ENCODE results near the gene WDFY3.
"Not testable (repeated sequence)": the region's sequence is repeated elsewhere in the genome, so short reads cannot be mapped to it uniquely, and the experiment has no call there.

WDFY3 gene

DNA sequence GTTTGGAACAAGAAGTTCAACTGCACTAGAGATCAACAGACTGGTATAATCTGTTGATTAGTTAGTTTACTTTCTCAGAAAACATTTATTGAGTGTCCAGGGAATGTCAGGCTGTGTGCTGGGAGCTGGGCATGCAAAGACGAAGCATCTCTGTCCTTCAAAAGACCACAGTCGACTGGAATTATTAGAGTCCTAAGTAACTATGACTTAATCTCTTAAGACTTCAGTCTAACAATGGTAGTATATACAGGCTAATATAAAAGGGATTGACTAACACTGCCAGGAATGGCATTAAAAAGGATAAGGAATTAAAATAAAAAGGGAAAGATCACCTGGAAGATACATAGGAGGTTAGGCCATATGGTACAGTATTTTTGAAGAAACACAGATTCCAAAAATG, 128.7 kb downstream of the WDFY3 start:
- TF ChIP-seq, protein P1, sequence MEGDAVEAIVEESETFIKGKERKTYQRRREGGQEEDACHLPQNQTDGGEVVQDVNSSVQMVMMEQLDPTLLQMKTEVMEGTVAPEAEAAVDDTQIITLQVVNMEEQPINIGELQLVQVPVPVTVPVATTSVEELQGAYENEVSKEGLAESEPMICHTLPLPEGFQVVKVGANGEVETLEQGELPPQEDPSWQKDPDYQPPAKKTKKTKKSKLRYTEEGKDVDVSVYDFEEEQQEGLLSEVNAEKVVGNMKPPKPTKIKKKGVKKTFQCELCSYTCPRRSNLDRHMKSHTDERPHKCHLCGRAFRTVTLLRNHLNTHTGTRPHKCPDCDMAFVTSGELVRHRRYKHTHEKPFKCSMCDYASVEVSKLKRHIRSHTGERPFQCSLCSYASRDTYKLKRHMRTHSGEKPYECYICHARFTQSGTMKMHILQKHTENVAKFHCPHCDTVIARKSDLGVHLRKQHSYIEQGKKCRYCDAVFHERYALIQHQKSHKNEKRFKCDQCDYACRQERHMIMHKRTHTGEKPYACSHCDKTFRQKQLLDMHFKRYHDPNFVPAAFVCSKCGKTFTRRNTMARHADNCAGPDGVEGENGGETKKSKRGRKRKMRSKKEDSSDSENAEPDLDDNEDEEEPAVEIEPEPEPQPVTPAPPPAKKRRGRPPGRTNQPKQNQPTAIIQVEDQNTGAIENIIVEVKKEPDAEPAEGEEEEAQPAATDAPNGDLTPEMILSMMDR (IDR thresholded peaks at IDR 0.05; ENCODE audit: borderline replicate concordance, control extremely low read depth, extremely low read depth, insufficient read depth, missing control alignments): no peak
- in situ Hi-C loops (cut with MboI; ENCODE audit: low sequenced_read_pairs, unreplicated experiment): no loop called here
- no peak for DNase-seq (ENCODE audit: low spot score)

DNA sequence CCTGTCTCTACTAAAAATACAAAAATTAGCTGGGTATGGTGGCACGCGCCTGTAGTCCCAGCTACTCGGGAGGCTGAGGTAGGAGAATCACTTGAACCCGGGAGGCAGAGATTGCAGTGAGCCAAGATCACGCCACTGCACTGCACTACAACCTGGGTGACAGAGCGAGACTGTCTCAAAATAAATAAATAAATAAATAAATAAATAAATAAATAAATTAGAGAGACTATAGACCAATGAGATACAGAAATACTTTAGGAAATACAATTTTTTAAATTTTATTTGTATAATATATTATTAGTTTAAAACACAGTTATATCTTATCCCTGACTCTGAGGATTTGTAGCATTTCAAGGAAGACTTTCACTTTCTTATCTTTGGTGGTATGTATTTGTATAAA, 136.9 kb downstream of the WDFY3 start:
- DNase-seq (ENCODE audit: low spot score); in situ Hi-C loops (cut with MboI; ENCODE audit: low sequenced_read_pairs, unreplicated experiment): not testable (repeated sequence)

DNA sequence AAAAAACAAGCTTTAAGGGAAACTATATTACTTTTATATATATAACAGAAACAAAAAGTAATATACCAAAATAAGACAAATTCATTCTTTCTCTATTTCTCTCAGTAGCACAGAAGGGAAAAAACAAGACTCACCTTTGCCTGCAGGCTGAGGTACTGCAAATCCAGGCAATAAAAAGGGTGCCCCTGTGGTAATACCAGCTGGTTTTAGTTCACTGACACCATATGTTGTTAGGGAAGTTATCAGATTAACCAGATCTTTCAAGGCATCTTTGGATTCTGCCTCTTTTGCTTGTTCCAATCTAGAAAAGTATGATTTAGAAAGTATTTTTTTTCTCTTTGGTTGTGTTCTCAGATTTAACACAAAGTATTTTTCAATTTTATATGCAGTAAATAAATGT, 139.8 kb downstream of the WDFY3 start:
- in situ Hi-C loops (cut with MboI; ENCODE audit: low sequenced_read_pairs, unreplicated experiment): no loop called here
- TF ChIP-seq, protein P1 (IDR thresholded peaks at IDR 0.05; ENCODE audit: borderline replicate concordance, control extremely low read depth, extremely low read depth, insufficient read depth, missing control alignments): no peak
- DNase-seq (ENCODE audit: low spot score): no peak

DNA sequence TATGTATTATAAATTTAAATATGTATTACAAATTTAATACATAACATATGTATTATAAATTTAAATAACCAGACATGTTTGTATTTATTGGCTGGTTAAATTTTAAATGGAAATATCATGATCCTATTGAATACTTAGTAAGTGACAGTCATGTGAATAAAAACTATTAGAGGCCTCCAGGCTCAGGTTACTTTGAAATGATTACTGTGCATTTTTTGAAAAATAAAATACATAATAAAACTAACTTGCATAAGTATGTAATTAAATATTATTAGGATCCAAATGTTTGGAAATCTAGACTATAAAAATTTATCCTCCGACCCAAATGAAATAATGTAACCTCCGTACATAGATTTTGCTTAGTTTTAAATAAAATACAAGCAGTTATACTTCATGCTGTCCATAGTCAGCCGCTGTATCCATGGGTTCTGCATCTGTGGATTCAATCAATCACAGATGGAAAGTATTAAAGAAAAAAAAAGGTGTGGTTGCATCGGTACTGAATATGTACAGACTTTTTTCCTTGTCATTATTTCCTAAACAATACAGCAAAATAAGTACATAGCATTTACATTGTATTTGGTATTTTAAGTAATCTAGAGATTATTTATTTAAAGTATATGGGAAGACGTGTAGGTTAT, 140.7 kb downstream of the WDFY3 start:
- no peak for DNase-seq (ENCODE audit: low spot score)
- TF ChIP-seq, protein P1 (IDR thresholded peaks at IDR 0.05; ENCODE audit: borderline replicate concordance, control extremely low read depth, extremely low read depth, insufficient read depth, missing control alignments): no peak

DNA sequence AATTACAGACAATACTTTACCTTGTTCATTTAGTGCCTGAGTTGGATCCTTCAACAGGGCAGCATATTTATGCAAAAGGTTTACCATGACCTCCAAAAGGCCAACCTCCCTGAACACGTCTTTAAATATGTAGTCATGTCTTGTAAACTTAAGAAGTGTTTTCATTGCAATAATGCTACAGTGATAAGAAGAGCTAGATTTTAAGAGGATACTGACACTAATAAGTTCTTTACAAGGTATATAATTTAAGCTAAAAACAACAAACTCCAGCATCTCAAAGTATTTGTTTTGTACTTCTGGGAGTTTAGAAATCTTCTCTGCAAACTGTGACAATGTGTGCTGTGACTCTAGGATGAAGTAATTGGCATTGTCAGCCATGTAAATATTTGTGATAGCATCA, 145.4 kb downstream of the WDFY3 start:
- in situ Hi-C loops (cut with MboI; ENCODE audit: low sequenced_read_pairs, unreplicated experiment): no loop called here
- TF ChIP-seq, protein P1 (IDR thresholded peaks at IDR 0.05; ENCODE audit: borderline replicate concordance, control extremely low read depth, extremely low read depth, insufficient read depth, missing control alignments): no peak
- DNase-seq (ENCODE audit: low spot score): no peak

More for the DNA sequence above, 140.7 kb downstream of the WDFY3 start:
- in situ Hi-C loops (cut with MboI; ENCODE audit: low sequenced_read_pairs, unreplicated experiment): no loop called here

DNA sequence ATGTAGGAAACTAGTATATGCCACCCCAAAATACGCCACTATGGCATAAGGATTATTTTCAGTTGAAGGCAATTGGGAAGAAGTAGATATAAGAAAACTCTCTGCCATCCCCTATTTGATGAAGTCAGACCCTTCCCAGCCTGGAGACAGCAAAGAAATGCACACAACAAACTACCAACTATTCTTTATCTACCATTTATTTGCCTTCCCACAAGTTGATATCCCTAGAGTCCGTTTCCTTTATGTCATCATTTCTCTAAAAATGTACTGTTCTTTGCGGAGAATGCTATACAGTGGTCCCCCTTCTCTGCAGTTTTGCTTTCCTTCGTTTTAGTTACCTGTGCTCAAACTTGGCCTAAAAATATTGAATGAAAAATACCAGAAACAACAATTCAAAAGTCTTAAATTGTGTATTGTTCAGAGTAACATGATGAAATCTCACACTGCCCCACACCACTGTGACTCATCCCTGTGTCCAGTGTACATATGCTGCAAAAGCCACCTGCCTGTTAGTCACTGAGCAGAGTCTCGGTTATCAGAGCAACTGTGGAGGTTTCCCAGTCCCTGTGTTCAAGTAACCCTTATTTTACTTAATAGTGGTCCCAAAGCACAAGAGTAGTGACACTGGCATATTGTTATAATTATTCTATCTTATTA, 152.3 kb downstream of the WDFY3 start:
- in situ Hi-C loops (cut with MboI; ENCODE audit: low sequenced_read_pairs, unreplicated experiment): no loop called here
- DNase-seq (ENCODE audit: low spot score): no peak
- TF ChIP-seq, protein P1 (IDR thresholded peaks at IDR 0.05; ENCODE audit: borderline replicate concordance, control extremely low read depth, extremely low read depth, insufficient read depth, missing control alignments): no peak

DNA sequence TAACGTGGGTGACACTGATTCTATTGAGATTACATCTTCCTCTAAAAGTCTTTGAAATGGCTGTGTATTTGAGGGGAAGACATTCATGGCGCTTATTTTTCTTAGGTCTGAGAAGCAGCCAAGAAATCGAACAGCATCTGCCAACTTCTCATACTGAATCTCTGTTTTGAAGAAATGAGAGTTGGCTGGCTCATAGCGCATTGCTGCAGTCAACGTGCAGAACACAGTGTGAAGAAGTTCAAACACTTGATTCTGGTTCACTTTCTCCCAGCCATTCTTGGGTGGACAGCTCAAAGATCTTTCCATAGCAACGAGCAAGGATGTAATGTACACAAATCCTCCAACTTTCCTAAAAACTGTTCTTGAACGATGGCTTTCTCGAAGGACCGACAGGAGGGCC, 156.5 kb downstream of the WDFY3 start:
- TF ChIP-seq, protein P1 (IDR thresholded peaks at IDR 0.05; ENCODE audit: borderline replicate concordance, control extremely low read depth, extremely low read depth, insufficient read depth, missing control alignments): no peak
- in situ Hi-C loops (cut with MboI; ENCODE audit: low sequenced_read_pairs, unreplicated experiment): no loop called here
- DNase-seq (ENCODE audit: low spot score): no peak

All from GM13976 (cell line).